ENCODE data around the gene APP.

APP gene

GRCh38 chr21:25913479-25913878 lies 257.1 kb downstream of the APP start:
- H4K20me1 ChIP-seq (ENCODE audit: insufficient read depth, low read length): no peaks in the 10 kb centered on the region
- no peaks in the 10 kb centered on the region for H3K9me3 ChIP-seq (ENCODE audit: low read length)
- no peak overlapping the region for H3K27ac ChIP-seq (ENCODE audit: low read depth, low read length, poor library complexity, severe bottlenecking)
- no peaks in the 10 kb centered on the region for H3K36me3 ChIP-seq (ENCODE audit: insufficient read depth, low read length)
- no peaks in the 10 kb centered on the region for H3F3A ChIP-seq (ENCODE audit: insufficient read depth, low read length)
- no peak overlapping the region for H2AFZ ChIP-seq (ENCODE audit: low read length)
- H3K4me2 ChIP-seq (ENCODE audit: low read length): no peak overlapping the region
- no peaks in the 10 kb centered on the region for H3K9me2 ChIP-seq (ENCODE audit: low read depth, low read length)
- H3K4me1 ChIP-seq (ENCODE audit: insufficient read depth, low read length, severe bottlenecking): peaks cover 25% of the 10 kb centered on the region
- H3K27me3 ChIP-seq (ENCODE audit: insufficient read depth, low read length): no peaks in the 10 kb centered on the region
- TF ChIP-seq EZH2 (IDR thresholded peaks at IDR 0.05; ENCODE audit: borderline replicate concordance, low read length): no peak
- no peak for TF ChIP-seq CTCF (IDR thresholded peaks at IDR 0.05; ENCODE audit: low read length)
- no peak overlapping the region for H3K9ac ChIP-seq (ENCODE audit: low read length)
- H3K4me3 ChIP-seq (ENCODE audit: low read depth, low read length, poor library complexity, severe bottlenecking): no peak overlapping the region
- H3K79me2 ChIP-seq (ENCODE audit: insufficient read depth, low read length): no peaks in the 10 kb centered on the region

- Histone ChIP-seq H3K9ac (ENCODE audit: low read length) (no peak overlapping the region; the same call in 1 of the 2 replicates), H3K9me2 (ENCODE audit: low read depth, low read length) (no peaks in the 10 kb centered on the region), H3K9me3 (ENCODE audit: low read length) (no peaks in the 10 kb centered on the region), H4K20me1 (ENCODE audit: insufficient read depth, low read length) (no peaks in the 10 kb centered on the region), H3K27me3 (ENCODE audit: insufficient read depth, low read length) (no peaks in the 10 kb centered on the region), H3K79me2 (ENCODE audit: insufficient read depth, low read length) (no peaks in the 10 kb centered on the region), H3K36me3 (ENCODE audit: insufficient read depth, low read length) (no peaks in the 10 kb centered on the region), H2AFZ (ENCODE audit: low read length) (no peak overlapping the region), H3K4me2 (ENCODE audit: low read length) (peak overlapping the region; percentile 63; the same call in 1 of the 2 replicates), H3F3A (ENCODE audit: insufficient read depth, low read length) (no peaks in the 10 kb centered on the region), H3K27ac (ENCODE audit: low read depth, low read length, poor library complexity, severe bottlenecking) (peak overlapping the region; percentile 59), H3K4me1 (ENCODE audit: insufficient read depth, low read length, severe bottlenecking) (peaks cover 25% of the 10 kb centered on the region), H3K4me3 (ENCODE audit: low read depth, low read length, poor library complexity, severe bottlenecking) (peak overlapping the region; percentile 45)
- no peak for TF ChIP-seq EZH2 (IDR thresholded peaks at IDR 0.05; ENCODE audit: borderline replicate concordance, low read length)
- TF ChIP-seq CTCF (IDR thresholded peaks at IDR 0.05; ENCODE audit: low read length): no peak
Measured at GRCh38 chr21:25912402-25912746, 258.2 kb downstream of the APP start.

- Histone ChIP-seq H3K4me2 (ENCODE audit: low read length) (peak overlapping the region; percentile 63), H3F3A (ENCODE audit: insufficient read depth, low read length) (no peaks in the 10 kb centered on the region), H3K9ac (ENCODE audit: low read length) (no peak overlapping the region; the same call in 1 of the 2 replicates), H2AFZ (ENCODE audit: low read length) (no peak overlapping the region), H3K79me2 (ENCODE audit: insufficient read depth, low read length) (no peaks in the 10 kb centered on the region), H3K27me3 (ENCODE audit: insufficient read depth, low read length) (no peaks in the 10 kb centered on the region), H3K4me3 (ENCODE audit: low read depth, low read length, poor library complexity, severe bottlenecking) (peak overlapping the region; percentile 45), H3K9me3 (ENCODE audit: low read length) (no peaks in the 10 kb centered on the region), H4K20me1 (ENCODE audit: insufficient read depth, low read length) (no peaks in the 10 kb centered on the region), H3K27ac (ENCODE audit: low read depth, low read length, poor library complexity, severe bottlenecking) (peak overlapping the region; percentile 59), H3K9me2 (ENCODE audit: low read depth, low read length) (no peaks in the 10 kb centered on the region), H3K36me3 (ENCODE audit: insufficient read depth, low read length) (no peaks in the 10 kb centered on the region), H3K4me1 (ENCODE audit: insufficient read depth, low read length, severe bottlenecking) (peaks cover 25% of the 10 kb centered on the region)
- TF ChIP-seq CTCF (IDR thresholded peaks at IDR 0.05; ENCODE audit: low read length): no peak
- TF ChIP-seq EZH2 (IDR thresholded peaks at IDR 0.05; ENCODE audit: borderline replicate concordance, low read length): no peak
Measured at GRCh38 chr21:25911730-25912401, 258.7 kb downstream of the APP start.
